Naive B cell (primary cell): ENCODE data around the gene WDR20. TPM values are rescaled to one million over a fixed set of nuclear protein-coding genes. Genes with fewer than 3 reads are reported as not detected.

Experiments used
- ATAC-seq, 2 donors: fragments of 150-1000 bp; cut with Tn5 transposase; 2 replicates each; pipeline ENCODE4 v1.10.0; 2021; ENCODE audit warnings: low read depth in 2 of 2, mild to moderate bottlenecking in 2 of 2, moderate library complexity in 2 of 2
- DNase-seq: peaks from one replicate; pipeline ENCODE4 v3.0.0; 2022
- H3K27ac Mint-ChIP-seq, 6 donors: one replicate each; pipeline ENCODE4 v1.8.0; 2020 to 2022; ENCODE audit warnings: mild to moderate bottlenecking in 6 of 6, mixed read lengths in 6 of 6, moderate library complexity in 5 of 6, inconsistent platforms in 2 of 6
- H3K27me3 Mint-ChIP-seq, 3 donors: one replicate each; pipeline ENCODE4 v1.8.0; 2021 to 2022; ENCODE audit warnings: mixed read lengths in 3 of 3, mild to moderate bottlenecking in 1 of 3
- H3K36me3 Mint-ChIP-seq, 2 donors: one replicate each; pipeline ENCODE4 v1.8.0; 2020 to 2022; ENCODE audit warnings: mixed read lengths in 2 of 2, inconsistent platforms in 1 of 2, mild to moderate bottlenecking in 1 of 2
- H3K4me1 Mint-ChIP-seq, 3 donors: one replicate each; pipeline ENCODE4 v1.8.0; 2020 to 2022; ENCODE audit warnings: mixed read lengths in 3 of 3, inconsistent platforms in 1 of 3, mild to moderate bottlenecking in 1 of 3, moderate library complexity in 1 of 3
- H3K4me3 Mint-ChIP-seq, 8 donors: one replicate each; pipeline ENCODE4 v1.8.0; 2020 to 2022; ENCODE audit warnings: mild to moderate bottlenecking in 8 of 8, mixed read lengths in 8 of 8, moderate library complexity in 8 of 8, inconsistent platforms in 2 of 8
- H3K9me3 Mint-ChIP-seq, 7 donors: one replicate each; pipeline ENCODE4 v1.8.0; 2020 to 2022; ENCODE audit warnings: mixed read lengths in 7 of 7, mild to moderate bottlenecking in 5 of 7, inconsistent platforms in 2 of 7, moderate library complexity in 1 of 7
- polyA plus RNA-seq, 6 donors: library from polyadenylated mRNA; unstranded; fragments of 300-500 nt; fragmentation: Illumina TruSeq; gene quantifications; one replicate each; pipeline ENCODE4 v1.2.3, GENCODE V29; 2021; ENCODE audit warnings: low read depth in 6 of 6

The WDR20 gene
- polyA plus RNA-seq, 6 donors from 2014 or later, result 11.2 to 23.1 (median 17.3) TPM

- peaks cover 7 to 12% (median 9%) of the 10 kb centered on the region in 3 donors for H3K4me1 Mint-ChIP-seq
- no peak overlapping the region for H3K4me3 Mint-ChIP-seq
- ATAC-seq, result no peak
- H3K27ac Mint-ChIP-seq, result no peak overlapping the region
- H3K9me3 Mint-ChIP-seq, result no peaks in the 10 kb centered on the region
- no peaks in the 10 kb centered on the region for H3K27me3 Mint-ChIP-seq
- no peak for DNase-seq
- peaks cover 0 to 6% of the 10 kb centered on the region in 2 donors for H3K36me3 Mint-ChIP-seq
Observed at GRCh38 chr14:102223682-102224081, 84.0 kb downstream of the WDR20 start.

- DNase-seq (no peak), ATAC-seq (no peak)
- no peaks in the 10 kb centered on the region for H3K27me3 Mint-ChIP-seq
- no peaks in the 10 kb centered on the region for H3K9me3 Mint-ChIP-seq
- peaks cover 0 to 6% of the 10 kb centered on the region in 2 donors for H3K36me3 Mint-ChIP-seq
- H3K4me3 Mint-ChIP-seq, result no peak overlapping the region
- peak overlapping the region in 1 of 6 donors; percentile 54 for H3K27ac Mint-ChIP-seq
- peaks cover 0 to under 1% (median 0%) of the 10 kb centered on the region in 3 donors for H3K4me1 Mint-ChIP-seq
Observed at GRCh38 chr14:102225386-102225785, 85.7 kb downstream of the WDR20 start.

GRCh38 chr14:102225936-102226335, 86.2 kb downstream of the WDR20 start:
- no peaks in the 10 kb centered on the region for H3K27me3 Mint-ChIP-seq
- ATAC-seq (no peak), DNase-seq (no peak)
- no peaks in the 10 kb centered on the region for H3K4me1 Mint-ChIP-seq
- no peaks in the 10 kb centered on the region for H3K9me3 Mint-ChIP-seq
- H3K4me3 Mint-ChIP-seq, result no peak overlapping the region
- H3K27ac Mint-ChIP-seq, result no peak overlapping the region
- peaks cover 0 to 6% of the 10 kb centered on the region in 2 donors for H3K36me3 Mint-ChIP-seq

- no peak for DNase-seq
- Mint-ChIP-seq H3K4me3 (no peak overlapping the region), H3K27ac (no peak overlapping the region), H3K4me1 (no peaks in the 10 kb centered on the region), H3K27me3 (no peaks in the 10 kb centered on the region), H3K9me3 (no peaks in the 10 kb centered on the region), H3K36me3 (peaks cover 0 to 6% of the 10 kb centered on the region in 2 donors)
- ATAC-seq, result no peak
Observed at GRCh38 chr14:102226356-102227125, 86.8 kb downstream of the WDR20 start.

GRCh38 chr14:102227184-102227964, 87.7 kb downstream of the WDR20 start:
- H3K4me3 Mint-ChIP-seq, result no peak overlapping the region
- H3K9me3 Mint-ChIP-seq, result no peaks in the 10 kb centered on the region

GRCh38 chr14:102229071-102229738, 89.5 kb downstream of the WDR20 start:
- no peaks in the 10 kb centered on the region for H3K27me3 Mint-ChIP-seq
- H3K4me3 Mint-ChIP-seq, result no peak overlapping the region
- no peak overlapping the region for H3K27ac Mint-ChIP-seq
- H3K4me1 Mint-ChIP-seq, result no peaks in the 10 kb centered on the region
- no peak for ATAC-seq
- no peaks in the 10 kb centered on the region for H3K9me3 Mint-ChIP-seq
- peaks cover 0 to 6% of the 10 kb centered on the region in 2 donors for H3K36me3 Mint-ChIP-seq
- DNase-seq, result no peak

More at GRCh38 chr14:102227184-102227964, 87.7 kb downstream of the WDR20 start:
- Mint-ChIP-seq H3K36me3 (peaks cover 0 to 6% of the 10 kb centered on the region in 2 donors), H3K4me1 (no peaks in the 10 kb centered on the region), H3K27ac (no peak overlapping the region), H3K27me3 (no peaks in the 10 kb centered on the region)
- no peak for DNase-seq
- no peak for ATAC-seq

GRCh38 chr14:102229739-102230092, 90.0 kb downstream of the WDR20 start:
- no peak overlapping the region for H3K4me3 Mint-ChIP-seq
- ATAC-seq, result no peak
- peak overlapping the region in 1 of 6 donors; percentile 70 for H3K27ac Mint-ChIP-seq
- H3K27me3 Mint-ChIP-seq, result no peaks in the 10 kb centered on the region
- DNase-seq, result no peak
- H3K36me3 Mint-ChIP-seq, result peaks cover 0 to 6% of the 10 kb centered on the region in 2 donors
- no peaks in the 10 kb centered on the region for H3K9me3 Mint-ChIP-seq
- no peaks in the 10 kb centered on the region for H3K4me1 Mint-ChIP-seq

GRCh38 chr14:102230481-102231210, 90.9 kb downstream of the WDR20 start:
- no peaks in the 10 kb centered on the region for H3K27me3 Mint-ChIP-seq
- ATAC-seq (no peak), DNase-seq (no peak)
- H3K27ac Mint-ChIP-seq, result no peak overlapping the region
- H3K9me3 Mint-ChIP-seq, result no peaks in the 10 kb centered on the region
- peak overlapping the region in 1 of 8 donors; percentile 29 for H3K4me3 Mint-ChIP-seq
- H3K4me1 Mint-ChIP-seq, result no peaks in the 10 kb centered on the region
- H3K36me3 Mint-ChIP-seq, result peaks cover 0 to 1% of the 10 kb centered on the region in 2 donors

GRCh38 chr14:102231476-102232347, 92.0 kb downstream of the WDR20 start:
- no peaks in the 10 kb centered on the region for H3K27me3 Mint-ChIP-seq
- no peaks in the 10 kb centered on the region for H3K4me1 Mint-ChIP-seq

GRCh38 chr14:102232348-102232625, 92.6 kb downstream of the WDR20 start:
- Mint-ChIP-seq H3K36me3 (no peaks in the 10 kb centered on the region), H3K4me1 (no peaks in the 10 kb centered on the region), H3K4me3 (no peak overlapping the region), H3K27me3 (no peaks in the 10 kb centered on the region), H3K9me3 (no peaks in the 10 kb centered on the region), H3K27ac (no peak overlapping the region)
- no peak for ATAC-seq
- no peak for DNase-seq

More at GRCh38 chr14:102231476-102232347, 92.0 kb downstream of the WDR20 start:
- H3K4me3 Mint-ChIP-seq, result no peak overlapping the region
- DNase-seq, result no peak
- no peak for ATAC-seq
- H3K36me3 Mint-ChIP-seq, result no peaks in the 10 kb centered on the region
- peak overlapping the region in 1 of 6 donors; percentile 15 for H3K27ac Mint-ChIP-seq
- H3K9me3 Mint-ChIP-seq, result no peaks in the 10 kb centered on the region

- no peak overlapping the region for H3K27ac Mint-ChIP-seq
- no peaks in the 10 kb centered on the region for H3K9me3 Mint-ChIP-seq
- H3K4me1 Mint-ChIP-seq, result no peaks in the 10 kb centered on the region
- ATAC-seq (no peak), DNase-seq (no peak)
- H3K36me3 Mint-ChIP-seq, result no peaks in the 10 kb centered on the region
- H3K4me3 Mint-ChIP-seq, result no peak overlapping the region
- H3K27me3 Mint-ChIP-seq, result no peaks in the 10 kb centered on the region
Observed at GRCh38 chr14:102233081-102233480, 93.4 kb downstream of the WDR20 start.

GRCh38 chr14:102234331-102235264, 94.9 kb downstream of the WDR20 start:
- DNase-seq, result no peak
- no peak overlapping the region for H3K27ac Mint-ChIP-seq
- no peaks in the 10 kb centered on the region for H3K27me3 Mint-ChIP-seq
- no peaks in the 10 kb centered on the region for H3K9me3 Mint-ChIP-seq
- H3K4me3 Mint-ChIP-seq, result no peak overlapping the region
- no peak for ATAC-seq
- no peaks in the 10 kb centered on the region for H3K4me1 Mint-ChIP-seq
- H3K36me3 Mint-ChIP-seq, result no peaks in the 10 kb centered on the region
